Progenitor cell of endocrine pancreas (in vitro differentiated cells): ENCODE results near the gene PFKP. TPM values are rescaled to one million over a fixed set of nuclear protein-coding genes. Genes with fewer than 3 reads are reported as not detected.

Experiments
- DNase-seq: peaks from one replicate; pipeline ENCODE4 v3.0.0; 2021; ENCODE audit warnings: low spot score; ENCODE audit not compliant: unreplicated experiment
- H3K27ac Mint-ChIP-seq: 2 replicates; pipeline ENCODE4 v1.8.0; 2021; ENCODE audit warnings: mild to moderate bottlenecking, moderate library complexity, mixed read lengths
- H3K27me3 Mint-ChIP-seq: 2 replicates; pipeline ENCODE4 v1.8.0; 2021; ENCODE audit warnings: mixed read lengths
- H3K36me3 Mint-ChIP-seq: 2 replicates; pipeline ENCODE4 v1.8.0; 2022; ENCODE audit warnings: mixed read lengths; ENCODE audit not compliant: insufficient read depth
- H3K4me1 Mint-ChIP-seq: 2 replicates; pipeline ENCODE4 v1.8.0; 2021; ENCODE audit warnings: low read depth, mixed read lengths
- H3K4me3 Mint-ChIP-seq: 2 replicates; pipeline ENCODE4 v1.8.0; 2021; ENCODE audit warnings: low read depth, mild to moderate bottlenecking, moderate library complexity, mixed read lengths
- H3K9me3 Mint-ChIP-seq: 2 replicates; pipeline ENCODE4 v1.8.0; 2021; ENCODE audit warnings: low read depth, mixed read lengths
- CTCF ChIP-seq: fragments of 200-600 bp; sonication (generic); IDR thresholded peaks from one replicate; pipeline ENCODE4 v1.5.0; 2021; ENCODE audit warnings: antibody characterized with exemption, mild to moderate bottlenecking; ENCODE audit not compliant: unreplicated experiment
- total RNA-seq: library from RNA; stranded (reverse); gene quantifications from 2 replicates; pipeline ENCODE4 v1.2.1, GENCODE V29; 2021

Gene PFKP
- total RNA-seq, 1 donor from 2014 or later, result 4.8 TPM

GRCh38 chr10:3141351-3142005 is 74.1 kb downstream of the PFKP start:
- no peak for TF ChIP-seq CTCF
- H3K9me3 Mint-ChIP-seq, result no peaks in the 10 kb centered on the region
- DNase-seq, result no peak
- no peaks in the 10 kb centered on the region for H3K4me1 Mint-ChIP-seq
- H3K4me3 Mint-ChIP-seq, result no peak overlapping the region
- H3K27me3 Mint-ChIP-seq, result no peaks in the 10 kb centered on the region
- no peak overlapping the region for H3K27ac Mint-ChIP-seq
- H3K36me3 Mint-ChIP-seq, result peaks cover 28% of the 10 kb centered on the region

GRCh38 chr10:3142146-3142875 is 75.0 kb downstream of the PFKP start:
- H3K36me3 Mint-ChIP-seq, result peaks cover 30% of the 10 kb centered on the region
- H3K9me3 Mint-ChIP-seq, result no peaks in the 10 kb centered on the region
- no peaks in the 10 kb centered on the region for H3K27me3 Mint-ChIP-seq
- H3K27ac Mint-ChIP-seq, result no peak overlapping the region
- no peak for TF ChIP-seq CTCF
- H3K4me1 Mint-ChIP-seq, result no peaks in the 10 kb centered on the region
- H3K4me3 Mint-ChIP-seq, result no peak overlapping the region
- DNase-seq, result no peak

- Mint-ChIP-seq H3K4me3 (no peak overlapping the region), H3K4me1 (no peaks in the 10 kb centered on the region), H3K27me3 (no peaks in the 10 kb centered on the region), H3K9me3 (no peaks in the 10 kb centered on the region), H3K27ac (no peak overlapping the region), H3K36me3 (peaks cover 31% of the 10 kb centered on the region)
- no peak for DNase-seq
- TF ChIP-seq CTCF, result no peak
These were observed 76.0 kb downstream of the PFKP start for GRCh38 chr10:3143366-3143765.

GRCh38 chr10:3143791-3144434 is 76.6 kb downstream of the PFKP start:
- Mint-ChIP-seq H3K4me3 (no peak overlapping the region), H3K9me3 (no peaks in the 10 kb centered on the region), H3K27me3 (no peaks in the 10 kb centered on the region), H3K36me3 (peaks cover 30% of the 10 kb centered on the region), H3K4me1 (no peaks in the 10 kb centered on the region), H3K27ac (no peak overlapping the region)
- no peak for DNase-seq
- TF ChIP-seq CTCF, result no peak

- no peaks in the 10 kb centered on the region for H3K4me1 Mint-ChIP-seq
- DNase-seq, result no peak
- no peaks in the 10 kb centered on the region for H3K9me3 Mint-ChIP-seq
- no peaks in the 10 kb centered on the region for H3K27me3 Mint-ChIP-seq
- no peak for TF ChIP-seq CTCF
- H3K36me3 Mint-ChIP-seq, result peaks cover 30% of the 10 kb centered on the region
- no peak overlapping the region for H3K4me3 Mint-ChIP-seq
- no peak overlapping the region for H3K27ac Mint-ChIP-seq
These were observed 78.0 kb downstream of the PFKP start for GRCh38 chr10:3145366-3145765.
